GM21515 (cell line): ENCODE data around the gene TMEM98.
"Not testable (repeated sequence)": the region's sequence is repeated elsewhere in the genome, so short reads cannot be mapped to it uniquely, and the experiment has no call there.

ENCODE experiments used
- ATAC-seq: cut with Tn5 transposase; IDR thresholded peaks from one replicate; pipeline ENCODE4 v1.9.1; 2021; ENCODE audit not compliant: unreplicated experiment

TMEM98 gene

DNA sequence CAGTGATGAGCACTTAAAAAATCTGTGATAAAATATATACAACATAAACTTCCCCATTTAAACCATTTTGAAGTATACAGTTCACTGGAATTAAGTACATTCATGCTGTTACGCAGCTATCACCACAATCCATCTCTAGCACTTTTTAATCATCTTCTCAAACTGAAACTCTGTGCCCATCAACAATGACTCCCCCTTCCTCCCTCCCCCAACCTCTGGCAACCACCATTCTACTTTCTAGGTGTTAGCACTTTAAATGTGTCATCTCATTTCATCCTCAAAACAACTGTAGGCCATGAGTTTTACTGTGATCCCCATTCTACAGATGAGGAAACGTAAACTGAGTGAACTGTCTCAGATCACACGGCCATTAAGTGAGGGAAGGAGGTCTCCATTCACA is 13.8 kb upstream of the TMEM98 start:
- ATAC-seq = no peak

DNA sequence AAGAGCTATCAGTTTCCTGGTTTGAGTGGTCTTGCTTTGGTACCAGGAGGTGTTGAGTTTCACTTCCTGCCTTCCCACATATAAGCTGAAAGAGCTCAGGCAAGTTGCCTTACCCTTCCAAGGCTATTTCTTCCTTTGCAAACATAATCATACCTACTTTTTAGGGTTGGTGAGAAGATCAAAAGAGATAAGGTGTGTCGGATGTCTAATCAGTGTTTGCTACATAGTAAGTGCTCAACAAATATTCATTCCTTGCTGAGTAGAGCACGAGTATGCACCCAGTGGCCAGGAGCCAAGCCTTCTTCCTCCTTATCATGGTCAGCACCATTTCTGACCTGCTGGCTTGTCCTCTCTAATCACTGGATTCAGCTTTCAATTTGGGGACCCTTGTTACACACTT is 12.7 kb upstream of the TMEM98 start:
- ATAC-seq = no peak

DNA sequence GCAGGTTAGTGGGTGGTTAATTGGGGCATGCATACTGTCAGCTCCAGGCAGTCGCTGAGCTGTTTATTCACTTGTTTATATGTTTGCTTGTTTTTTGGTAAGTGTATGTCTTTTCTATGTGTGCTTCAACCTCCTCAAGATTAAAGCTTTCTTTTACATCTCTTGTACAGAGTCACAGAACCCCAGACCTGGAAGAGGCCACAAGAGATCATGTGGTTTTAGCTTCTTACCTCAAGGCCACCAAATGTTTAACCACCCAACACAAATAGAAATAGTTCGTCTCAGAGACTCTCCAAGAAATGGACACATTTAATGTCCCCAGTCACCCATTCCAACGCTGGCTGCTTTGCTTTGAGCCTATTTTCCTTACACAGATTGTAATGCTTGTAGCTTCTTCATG is 11.8 kb upstream of the TMEM98 start:
- ATAC-seq = no peak

DNA sequence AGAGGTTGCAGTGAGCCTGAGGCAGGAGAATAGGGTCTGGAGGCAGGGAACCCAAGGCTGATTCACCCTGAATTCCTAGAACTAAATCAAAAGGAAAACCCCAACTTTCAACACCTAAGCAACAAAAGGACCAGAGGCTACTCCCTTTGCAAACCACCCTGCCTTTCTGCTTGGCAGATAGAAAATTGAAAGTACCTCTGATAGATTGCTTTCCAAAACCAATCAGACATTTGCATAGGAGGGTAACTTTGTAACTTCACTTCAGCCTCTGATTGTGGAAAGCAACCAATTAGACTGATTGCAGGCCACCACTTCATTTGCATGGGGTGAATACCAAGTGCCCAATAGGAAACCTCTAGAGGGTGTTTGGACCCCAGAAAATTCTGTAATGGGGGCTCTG is 10.9 kb upstream of the TMEM98 start:
- no peak for ATAC-seq

- ATAC-seq = no peak
These were observed 10.1 kb upstream of the TMEM98 start for GRCh38 chr17:32917842-32918241.

DNA sequence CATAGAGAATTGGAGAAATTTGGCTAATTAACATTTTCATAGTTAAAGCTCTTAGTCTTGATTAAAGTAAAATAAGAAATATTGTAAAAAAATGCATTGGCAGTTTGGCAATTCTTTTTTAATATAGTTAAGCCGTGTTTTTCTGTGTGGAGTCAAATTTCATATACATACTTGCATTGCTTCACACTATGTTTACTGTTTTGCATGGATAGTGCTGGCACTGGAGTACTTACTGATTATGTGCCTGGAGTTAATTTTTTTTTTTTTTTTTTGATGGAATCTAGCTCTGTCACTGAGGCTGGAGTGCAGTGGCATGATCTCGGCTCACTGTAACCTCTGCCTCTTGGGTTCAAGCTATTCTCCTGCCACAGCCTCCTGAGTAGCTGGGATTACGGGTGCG is 8.1 kb upstream of the TMEM98 start:
- not testable (repeated sequence) for ATAC-seq

- ATAC-seq = no peak
These were observed 7.7 kb upstream of the TMEM98 start for GRCh38 chr17:32920293-32920692.

DNA sequence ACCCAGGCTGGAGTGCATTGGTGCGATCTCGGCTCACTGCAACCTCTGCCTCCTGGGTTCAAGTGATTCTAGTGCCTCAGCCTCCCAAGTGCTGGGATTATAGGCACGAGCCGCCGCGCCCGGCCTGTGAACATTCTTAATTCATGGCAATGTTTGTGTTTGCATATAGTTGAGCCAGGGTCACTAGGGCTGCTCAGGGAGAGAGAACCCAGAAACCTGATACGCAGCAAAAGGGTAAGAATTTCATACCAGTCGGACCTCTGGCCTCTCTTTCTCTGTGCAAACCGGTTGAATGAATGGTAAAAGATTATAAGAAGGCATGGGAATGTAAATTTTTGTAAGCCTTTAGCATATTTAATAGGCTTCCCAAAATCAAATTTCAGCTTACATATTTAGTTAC is 6.9 kb upstream of the TMEM98 start:
- ATAC-seq = no peak

DNA sequence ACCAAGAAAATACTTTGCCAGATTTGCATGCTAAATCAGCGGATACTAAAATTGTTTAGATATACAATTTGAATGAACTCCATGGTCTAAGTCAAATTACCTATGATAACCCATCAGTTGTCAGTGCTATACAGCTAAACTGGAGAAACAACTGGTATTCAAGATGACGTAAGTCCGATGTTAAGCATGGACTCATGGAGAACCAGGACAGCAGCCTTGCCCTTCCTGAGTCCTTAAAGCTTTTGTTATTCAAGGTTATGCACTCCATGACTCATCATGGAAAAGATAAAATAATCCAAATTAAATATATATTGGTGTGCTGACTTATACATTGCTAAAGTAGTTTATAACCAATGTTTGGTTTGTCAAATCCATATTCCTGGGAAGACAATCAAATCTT is 4.0 kb upstream of the TMEM98 start:
- ATAC-seq = not testable (repeated sequence)

- ATAC-seq = no peak
These were observed 1.8 kb upstream of the TMEM98 start for GRCh38 chr17:32926183-32926582.

- ATAC-seq = not testable (repeated sequence)
These were observed 1.2 kb upstream of the TMEM98 start for GRCh38 chr17:32926789-32927188.

GRCh38 chr17:32927201-32927723 is 691 bp upstream of the TMEM98 start:
- ATAC-seq = no peak

- ATAC-seq = no peak
These were observed 908 bp downstream of the TMEM98 start for GRCh38 chr17:32928586-32929535.

DNA sequence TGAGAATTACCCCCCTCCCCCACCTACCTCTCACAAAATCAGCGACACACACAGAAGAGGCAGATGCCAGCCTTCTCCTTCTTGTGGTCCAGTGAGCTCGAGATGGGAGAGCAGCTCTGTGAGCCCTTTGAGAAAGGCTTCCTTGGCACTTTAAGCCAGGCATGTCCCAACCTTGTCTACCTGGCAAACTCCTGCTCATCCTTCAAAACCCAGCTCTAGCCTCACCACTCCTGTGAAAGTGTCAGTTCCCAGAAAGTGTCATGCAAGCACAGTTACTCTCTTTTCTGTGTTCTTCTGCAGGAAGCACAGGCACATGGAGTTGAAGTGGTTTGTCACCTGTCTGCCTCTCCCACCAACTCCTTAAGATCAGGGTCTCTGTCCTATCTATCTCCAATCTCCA is 1.6 kb downstream of the TMEM98 start:
- ATAC-seq = no peak

DNA sequence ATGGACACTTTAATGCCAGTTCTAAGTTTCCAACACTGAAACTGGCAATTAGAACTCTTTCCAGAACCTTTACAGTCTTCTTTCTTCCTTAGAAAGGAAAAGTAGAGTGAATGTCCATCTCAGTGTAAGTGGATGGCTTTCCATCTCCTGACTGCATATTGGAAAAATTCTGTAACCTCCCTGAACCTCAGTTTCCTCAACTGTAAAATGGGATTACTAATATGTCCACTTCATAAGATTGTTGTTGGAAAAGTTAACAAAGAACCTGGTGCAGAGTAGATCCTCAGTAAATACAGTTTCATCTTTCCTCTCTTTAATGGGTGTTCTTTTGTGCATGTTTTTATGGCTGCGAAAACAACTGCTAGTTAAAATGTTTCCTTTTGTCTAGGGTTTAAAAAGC is 2.6 kb downstream of the TMEM98 start:
- no peak for ATAC-seq

- ATAC-seq = no peak
These were observed 3.7 kb downstream of the TMEM98 start for GRCh38 chr17:32931686-32932085.

GRCh38 chr17:32933881-32934280 is 5.9 kb downstream of the TMEM98 start:
- no peak for ATAC-seq

DNA sequence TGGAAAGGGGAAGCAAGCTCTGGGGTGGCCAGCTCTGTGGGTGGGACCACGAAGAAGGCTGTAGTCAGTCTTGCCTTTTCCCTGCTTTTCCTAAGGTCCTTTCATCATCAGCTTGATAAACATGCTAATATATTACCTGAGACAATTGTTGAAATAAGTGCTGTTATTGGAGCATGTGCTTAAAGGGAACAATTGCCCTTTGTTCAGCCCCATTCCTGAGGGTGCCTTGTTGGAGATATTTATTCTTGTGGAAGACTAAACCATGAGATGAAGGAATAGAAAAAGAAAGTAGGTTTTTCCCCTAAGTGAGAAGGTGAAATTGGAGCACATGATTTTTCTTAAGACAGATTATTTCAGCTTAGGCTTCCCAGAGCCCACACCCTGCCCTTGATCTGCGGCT is 7.8 kb downstream of the TMEM98 start:
- no peak for ATAC-seq

DNA sequence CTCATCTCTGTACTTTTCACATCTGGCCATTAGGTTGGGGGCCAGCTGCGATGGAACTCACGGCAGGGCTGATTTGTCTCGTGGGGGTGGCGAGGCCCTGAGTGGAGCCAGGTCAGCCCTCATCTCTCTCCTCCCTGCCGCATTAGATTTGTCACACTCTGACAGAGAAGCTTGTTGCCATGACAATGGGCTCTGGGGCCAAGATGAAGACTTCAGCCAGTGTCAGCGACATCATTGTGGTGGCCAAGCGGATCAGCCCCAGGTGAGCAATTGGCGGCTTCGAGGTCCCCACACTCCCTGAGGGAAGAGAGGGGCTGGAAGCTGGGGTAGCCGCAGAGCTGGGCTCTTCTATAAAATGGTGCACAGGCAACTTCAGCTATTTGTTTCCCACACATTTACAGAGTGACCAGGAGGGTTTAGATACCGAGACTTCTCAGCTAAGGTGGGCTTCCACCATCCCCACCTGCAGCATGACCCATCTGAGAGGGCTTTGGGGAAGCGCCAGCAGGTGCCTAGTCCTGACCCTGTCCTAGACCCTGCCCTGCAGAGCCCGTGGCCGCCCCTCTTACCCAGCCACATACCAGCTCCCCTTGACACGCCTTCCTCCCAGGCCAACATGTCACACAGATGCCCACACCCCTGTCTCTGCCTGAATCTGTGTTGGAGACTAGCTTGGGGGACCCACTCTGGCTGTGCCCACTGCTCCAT is 8.4 kb downstream of the TMEM98 start:
- ATAC-seq = no peak

DNA sequence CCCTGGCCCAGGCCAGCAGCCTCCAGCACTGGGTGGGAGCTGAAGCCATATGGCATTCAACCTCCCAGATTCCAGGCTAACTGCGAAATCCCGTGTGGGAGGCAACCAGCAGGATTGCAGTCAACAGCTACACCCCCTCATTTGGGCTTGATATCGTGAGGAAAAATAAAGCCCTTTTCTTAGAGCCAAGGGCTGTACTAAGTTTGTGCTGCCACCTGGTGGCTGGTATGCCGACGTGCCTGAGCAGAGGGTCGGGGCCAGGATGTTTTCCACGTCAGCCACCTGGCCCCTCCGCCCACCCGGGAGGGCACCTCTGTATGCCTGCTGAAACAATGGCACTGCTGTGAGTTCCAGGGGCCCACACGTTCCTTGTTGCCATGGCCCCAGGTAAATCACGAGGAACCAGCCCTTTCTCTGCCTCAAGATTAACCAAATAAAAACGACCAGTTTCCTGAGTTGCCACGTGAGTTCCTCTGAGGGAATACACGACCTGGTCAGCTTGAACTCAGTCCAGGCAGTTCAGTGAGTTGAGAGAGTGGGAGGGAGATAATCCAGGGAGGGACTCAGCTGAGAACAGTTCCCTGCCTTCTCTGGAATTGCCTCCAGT is 9.0 kb downstream of the TMEM98 start:
- no peak for ATAC-seq

DNA sequence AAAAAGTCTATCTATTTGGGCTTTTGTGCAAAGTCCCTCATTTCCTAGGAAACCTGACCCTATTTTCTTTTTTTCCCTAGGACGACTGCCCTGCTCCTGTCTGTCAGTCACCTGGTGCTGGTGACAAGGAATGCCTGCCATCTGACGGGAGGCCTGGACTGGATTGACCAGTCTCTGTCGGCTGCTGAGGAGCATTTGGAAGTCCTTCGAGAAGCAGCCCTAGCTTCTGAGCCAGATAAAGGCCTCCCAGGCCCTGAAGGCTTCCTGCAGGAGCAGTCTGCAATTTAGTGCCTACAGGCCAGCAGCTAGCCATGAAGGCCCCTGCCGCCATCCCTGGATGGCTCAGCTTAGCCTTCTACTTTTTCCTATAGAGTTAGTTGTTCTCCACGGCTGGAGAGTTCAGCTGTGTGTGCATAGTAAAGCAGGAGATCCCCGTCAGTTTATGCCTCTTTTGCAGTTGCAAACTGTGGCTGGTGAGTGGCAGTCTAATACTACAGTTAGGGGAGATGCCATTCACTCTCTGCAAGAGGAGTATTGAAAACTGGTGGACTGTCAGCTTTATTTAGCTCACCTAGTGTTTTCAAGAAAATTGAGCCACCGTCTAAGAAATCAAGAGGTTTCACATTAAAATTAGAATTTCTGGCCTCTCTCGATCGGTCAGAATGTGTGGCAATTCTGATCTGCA is 12.9 kb downstream of the TMEM98 start:
- no peak for ATAC-seq
